HFFc6 (cell line): ENCODE results near the gene SLC7A11. TPM values are rescaled to one million over a fixed set of nuclear protein-coding genes. Genes with fewer than 3 reads are reported as not detected.
"Not testable (repeated sequence)": the region's sequence is repeated elsewhere in the genome, so short reads cannot be mapped to it uniquely, and the experiment has no call there.

ENCODE experiments used
- DNase-seq: peaks from one replicate; pipeline ENCODE4 v3.0.0-alpha.2; 2018
- H3K27ac Mint-ChIP-seq: 2 replicates; pipeline ENCODE4 v1.8.0; 2020; ENCODE audit warnings: mild to moderate bottlenecking, mixed read lengths
- H3K27me3 Mint-ChIP-seq: 2 replicates; pipeline ENCODE4 v1.8.0; 2021; ENCODE audit warnings: mild to moderate bottlenecking, moderate library complexity, mixed read lengths; ENCODE audit not compliant: insufficient read depth
- H3K36me3 Mint-ChIP-seq: 2 replicates; pipeline ENCODE4 v1.8.0; 2021; ENCODE audit warnings: low read depth, mixed read lengths
- H3K4me1 Mint-ChIP-seq: 2 replicates; pipeline ENCODE4 v1.8.0; 2020; ENCODE audit warnings: low read depth, mixed read lengths
- H3K4me3 Mint-ChIP-seq: 2 replicates; pipeline ENCODE4 v1.8.0; 2020; ENCODE audit warnings: mild to moderate bottlenecking, moderate library complexity, mixed read lengths
- H3K9me3 Mint-ChIP-seq: 2 replicates; pipeline ENCODE4 v1.8.0; 2020; ENCODE audit warnings: mild to moderate bottlenecking, mixed read lengths
- total RNA-seq, 6 experiments: library from RNA; stranded (reverse); fragmentation: NEBNext Ultra II Directional; extraction: Animal tissue kit (Norgen Biotek cat#: 25700); gene quantifications; 2 replicates in 1 of 6; 3 replicates in 5 of 6; pipeline ENCODE4 v1.2.3, GENCODE V29; 2021
- TF ChIP-seq, protein P1 (sequence below): fragments of 200-600 bp; sonication (generic); IDR thresholded peaks from 2 replicates; pipeline ENCODE4 v1.5.0; 2021; ENCODE audit warnings: antibody characterized with exemption, mild to moderate bottlenecking

SLC7A11 gene
- total RNA-seq, 6 experiments from 2014 or later, result 12.0 to 66.1 (median 54.1) TPM

DNA sequence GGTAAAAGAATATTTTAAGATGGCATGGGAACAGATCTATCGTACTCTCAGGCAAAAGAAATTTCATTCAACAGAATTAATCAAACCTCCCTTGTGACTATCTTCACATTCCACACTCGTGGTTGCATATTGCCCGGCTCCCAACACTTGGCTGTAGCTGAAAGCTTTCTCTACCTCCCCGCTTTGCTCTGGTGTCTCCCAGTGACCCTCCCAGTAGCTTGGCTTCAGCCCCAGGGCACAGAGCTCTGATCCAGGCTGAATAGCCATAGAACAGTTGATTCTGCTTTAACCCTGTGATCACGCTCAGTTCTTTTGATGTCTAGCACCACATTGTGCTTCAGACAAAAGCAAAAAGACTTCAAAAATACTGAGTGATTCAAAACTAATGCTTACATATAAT is 24.6 kb downstream of the SLC7A11 start:
- Mint-ChIP-seq H3K27me3 (no peaks in the 10 kb centered on the region), H3K9me3 (no peaks in the 10 kb centered on the region), H3K4me1 (peaks cover 43% of the 10 kb centered on the region), H3K27ac (no peak overlapping the region), H3K4me3 (no peak overlapping the region), H3K36me3 (peaks cover 51% of the 10 kb centered on the region)
- DNase-seq, result no peak
- TF ChIP-seq, protein P1, sequence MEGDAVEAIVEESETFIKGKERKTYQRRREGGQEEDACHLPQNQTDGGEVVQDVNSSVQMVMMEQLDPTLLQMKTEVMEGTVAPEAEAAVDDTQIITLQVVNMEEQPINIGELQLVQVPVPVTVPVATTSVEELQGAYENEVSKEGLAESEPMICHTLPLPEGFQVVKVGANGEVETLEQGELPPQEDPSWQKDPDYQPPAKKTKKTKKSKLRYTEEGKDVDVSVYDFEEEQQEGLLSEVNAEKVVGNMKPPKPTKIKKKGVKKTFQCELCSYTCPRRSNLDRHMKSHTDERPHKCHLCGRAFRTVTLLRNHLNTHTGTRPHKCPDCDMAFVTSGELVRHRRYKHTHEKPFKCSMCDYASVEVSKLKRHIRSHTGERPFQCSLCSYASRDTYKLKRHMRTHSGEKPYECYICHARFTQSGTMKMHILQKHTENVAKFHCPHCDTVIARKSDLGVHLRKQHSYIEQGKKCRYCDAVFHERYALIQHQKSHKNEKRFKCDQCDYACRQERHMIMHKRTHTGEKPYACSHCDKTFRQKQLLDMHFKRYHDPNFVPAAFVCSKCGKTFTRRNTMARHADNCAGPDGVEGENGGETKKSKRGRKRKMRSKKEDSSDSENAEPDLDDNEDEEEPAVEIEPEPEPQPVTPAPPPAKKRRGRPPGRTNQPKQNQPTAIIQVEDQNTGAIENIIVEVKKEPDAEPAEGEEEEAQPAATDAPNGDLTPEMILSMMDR, result no peak

DNA sequence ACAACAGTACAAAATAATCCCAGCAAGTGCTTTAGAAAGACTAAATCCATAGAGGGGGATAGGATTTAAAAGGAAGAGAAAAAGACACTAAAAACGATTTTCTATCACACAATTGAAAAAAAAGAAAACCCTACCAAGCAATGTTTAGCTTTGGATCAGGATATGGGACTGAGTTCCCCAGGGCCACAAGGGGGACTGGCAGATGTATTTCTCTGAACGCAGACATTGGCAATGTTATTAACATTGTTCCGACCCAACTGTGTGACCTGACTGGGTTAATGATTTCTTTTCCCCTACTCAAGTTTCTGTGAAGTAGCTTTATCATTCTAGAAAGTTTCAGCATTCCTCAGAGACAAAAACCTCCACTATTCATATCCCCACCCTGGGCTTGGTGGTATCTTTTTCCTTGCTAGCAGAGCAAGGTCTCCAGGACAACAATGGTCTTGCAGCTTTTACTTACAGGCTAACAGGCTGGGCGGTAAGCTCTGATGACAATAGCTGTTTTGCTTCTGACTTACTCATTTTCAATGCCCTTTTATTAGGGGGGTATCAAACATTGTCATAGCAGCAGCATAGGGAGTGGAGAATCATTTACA is 25.8 kb downstream of the SLC7A11 start:
- Mint-ChIP-seq H3K27ac (no peak overlapping the region), H3K9me3 (no peaks in the 10 kb centered on the region), H3K27me3 (no peaks in the 10 kb centered on the region), H3K4me3 (no peak overlapping the region), H3K4me1 (peaks cover 36% of the 10 kb centered on the region), H3K36me3 (peaks cover 56% of the 10 kb centered on the region)
- DNase-seq, result no peak
- TF ChIP-seq, protein P1, result no peak

GRCh38 chr4:138210576-138210975 is 31.6 kb downstream of the SLC7A11 start:
- peaks cover 38% of the 10 kb centered on the region for H3K4me1 Mint-ChIP-seq
- H3K4me3 Mint-ChIP-seq, result peak overlapping the region; percentile 30; the same call in 1 of the 2 replicates
- H3K36me3 Mint-ChIP-seq, result peaks cover 38% of the 10 kb centered on the region; the same call in 1 of the 2 replicates
- peak overlapping the region; percentile 65 for H3K27ac Mint-ChIP-seq
- not testable (repeated sequence) for H3K27me3 Mint-ChIP-seq, H3K9me3 Mint-ChIP-seq
- DNase-seq, result peak; percentile 55

DNA sequence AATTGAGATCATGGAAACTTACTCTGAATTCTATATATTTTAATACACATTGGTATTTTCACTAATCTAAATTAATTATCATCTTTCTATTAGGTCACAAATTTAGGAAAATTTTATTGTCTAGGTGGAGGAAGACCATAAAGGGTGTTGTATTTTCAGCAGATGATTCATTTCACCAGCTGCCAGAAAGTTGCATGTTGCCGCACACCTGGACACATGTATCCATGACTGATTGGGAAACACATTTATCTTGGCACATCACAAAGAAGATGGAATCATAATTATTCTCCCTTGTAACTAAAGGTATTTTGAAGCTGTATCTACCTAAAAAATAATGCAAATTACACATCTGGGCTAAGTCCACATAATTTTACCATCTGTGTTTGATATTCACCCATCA is 33.1 kb downstream of the SLC7A11 start:
- TF ChIP-seq, protein P1, result no peak
- DNase-seq, result no peak
- no peak overlapping the region for H3K27ac Mint-ChIP-seq
- no peak overlapping the region for H3K4me3 Mint-ChIP-seq
- no peaks in the 10 kb centered on the region for H3K27me3 Mint-ChIP-seq
- H3K9me3 Mint-ChIP-seq, result no peaks in the 10 kb centered on the region
- peaks cover 43% of the 10 kb centered on the region; the same call in 1 of the 2 replicates for H3K36me3 Mint-ChIP-seq
- peaks cover 34% of the 10 kb centered on the region for H3K4me1 Mint-ChIP-seq

- no peak overlapping the region for H3K4me3 Mint-ChIP-seq
- H3K27me3 Mint-ChIP-seq, result no peaks in the 10 kb centered on the region
- H3K36me3 Mint-ChIP-seq, result peaks cover 43% of the 10 kb centered on the region
- TF ChIP-seq, protein P1, result no peak
- peak overlapping the region; percentile 12; the same call in 1 of the 2 replicates for H3K27ac Mint-ChIP-seq
- no peaks in the 10 kb centered on the region for H3K9me3 Mint-ChIP-seq
- no peak for DNase-seq
- H3K4me1 Mint-ChIP-seq, result peaks cover 19% of the 10 kb centered on the region
Observed at GRCh38 chr4:138205531-138206233, 36.5 kb downstream of the SLC7A11 start.

DNA sequence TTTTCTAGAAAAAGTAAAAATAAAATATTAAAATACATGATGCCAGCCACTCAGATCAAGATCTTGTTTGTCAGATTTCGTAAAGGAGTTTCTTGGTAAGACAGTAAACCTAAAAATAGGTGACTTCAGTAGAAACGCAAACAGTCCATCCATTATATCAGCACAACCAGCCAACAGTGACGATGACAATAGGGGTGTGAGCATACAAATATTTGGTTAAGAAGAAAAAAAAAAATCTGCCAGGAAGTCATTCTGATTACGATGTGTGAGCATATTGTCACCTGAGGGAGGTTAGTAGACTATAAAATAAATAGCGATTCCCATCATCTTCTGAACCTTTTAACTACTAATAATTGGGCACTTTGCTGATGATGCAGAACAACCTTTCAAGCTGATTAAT is 37.6 kb downstream of the SLC7A11 start:
- Mint-ChIP-seq H3K27ac (no peak overlapping the region), H3K36me3 (peaks cover 44% of the 10 kb centered on the region), H3K4me1 (peaks cover 19% of the 10 kb centered on the region), H3K4me3 (no peak overlapping the region), H3K27me3 (no peaks in the 10 kb centered on the region), H3K9me3 (no peaks in the 10 kb centered on the region)
- DNase-seq, result no peak
- TF ChIP-seq, protein P1, result no peak
